Body of pancreas (tissue), 4 donors: ENCODE data around the gene ATP6V1B1.

ENCODE experiments used
- CTCF ChIP-seq, 7 experiments: fragments of 450-650 bp in 4 of 7; fragments of 200-600 bp in 3 of 7; sonication (generic) in 3 of 7; IDR thresholded peaks; one replicate each; pipeline ENCODE4 v1.5.1; 2016 to 2019; ENCODE audit warnings: antibody characterized with exemption in 7 of 7
- POLR2A ChIP-seq, 3 donors: fragments of 450-650 bp; IDR thresholded peaks; one replicate each; pipeline ENCODE4 v1.6.1; 2016; ENCODE audit warnings: antibody characterized with exemption in 3 of 3, mild to moderate bottlenecking in 2 of 3

GRCh38 chr2:70922235-70923234 is 13.2 kb upstream of the ATP6V1B1 start:
- TF ChIP-seq POLR2A (IDR thresholded peaks at IDR 0.05), result peak in 1 of 3 donors; percentile 0
- no peak for TF ChIP-seq CTCF (IDR thresholded peaks at IDR 0.05)
